GM21515 (cell line): Measurements from ENCODE around the gene BTN3A1.
"Not testable (repeated sequence)": the region's sequence is repeated elsewhere in the genome, so short reads cannot be mapped to it uniquely, and the experiment has no call there.

Source experiments
- ATAC-seq: cut with Tn5 transposase; IDR thresholded peaks from one replicate; pipeline ENCODE4 v1.9.1; 2021; ENCODE audit not compliant: unreplicated experiment

The BTN3A1 gene

DNA sequence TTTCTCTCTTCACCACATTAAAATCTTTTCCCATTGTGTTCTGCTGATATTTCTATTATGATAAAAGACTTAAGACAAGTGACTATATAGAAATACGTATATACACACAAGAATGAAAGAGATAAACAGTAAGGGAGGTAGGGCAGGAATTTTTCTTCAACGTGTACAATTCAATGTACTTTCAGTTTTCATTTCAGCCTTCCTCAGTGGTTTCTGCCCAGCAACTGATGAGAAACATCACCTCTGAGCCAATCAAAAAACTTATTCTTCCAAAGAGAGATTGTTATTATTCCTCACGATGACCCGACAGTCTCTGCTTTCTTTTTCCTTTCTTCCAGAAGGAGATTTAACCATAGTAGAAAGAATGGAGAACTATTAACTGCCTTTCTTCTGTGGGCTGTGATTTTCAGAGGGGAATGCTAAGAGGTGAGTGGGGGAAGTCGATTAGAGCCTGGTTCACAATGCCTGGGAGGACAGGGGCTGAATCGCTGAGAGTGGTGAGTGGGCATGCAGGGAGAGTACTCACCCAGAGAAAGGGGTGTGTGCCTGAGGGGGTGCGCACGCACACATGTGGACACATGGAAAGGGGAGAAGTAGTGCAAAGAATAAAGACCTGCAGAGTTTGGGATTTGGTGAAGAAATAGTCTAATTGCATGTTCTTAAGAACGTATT lies at the start of gene BTN3A1:
TSS of gene BTN3A1 (plus strand) at position 289 of the 672 bp plus-strand sequence. CDS start 3,289 bp downstream, outside the sequence.
- ATAC-seq, result peak; percentile 88

DNA sequence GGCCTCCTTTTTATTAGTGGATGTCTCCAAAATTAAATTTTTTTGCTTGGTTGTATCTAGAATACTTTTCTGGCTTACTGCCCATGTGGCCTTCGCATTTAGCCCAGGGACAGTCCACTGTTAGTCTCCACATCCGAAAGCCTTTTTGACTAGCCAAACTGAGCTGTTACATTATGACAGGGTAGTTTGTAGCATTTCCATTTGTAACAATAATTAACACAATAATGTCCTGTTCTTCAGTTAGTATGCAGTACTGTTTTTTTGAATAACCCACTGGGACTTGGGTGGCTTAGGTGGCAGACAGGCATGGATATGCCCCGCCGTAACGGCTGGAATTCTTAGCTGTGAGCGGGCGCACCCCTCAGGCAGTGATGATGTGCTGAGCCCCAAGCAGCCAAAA lies 49.8 kb upstream of the BTN3A1 start:
- no peak for ATAC-seq

DNA sequence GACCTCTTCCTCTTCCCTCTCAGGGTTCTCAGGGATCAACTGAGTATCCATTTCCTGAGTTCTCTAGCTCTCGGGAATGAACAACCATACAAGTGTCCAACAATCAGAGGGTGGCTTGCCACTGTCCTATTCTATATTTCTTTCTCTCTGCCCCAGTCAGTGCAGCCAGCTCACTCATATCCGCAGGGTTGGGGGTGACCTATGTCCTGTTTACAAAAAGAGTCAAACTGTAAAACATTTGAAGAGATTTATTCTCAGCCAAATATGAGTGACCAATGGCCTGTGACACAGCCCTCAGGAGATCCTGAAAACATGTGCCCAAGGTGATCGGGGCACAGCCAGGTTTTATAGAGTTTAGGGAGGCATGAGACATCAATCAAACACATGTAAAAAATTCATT lies 47.9 kb upstream of the BTN3A1 start:
- no peak for ATAC-seq

DNA sequence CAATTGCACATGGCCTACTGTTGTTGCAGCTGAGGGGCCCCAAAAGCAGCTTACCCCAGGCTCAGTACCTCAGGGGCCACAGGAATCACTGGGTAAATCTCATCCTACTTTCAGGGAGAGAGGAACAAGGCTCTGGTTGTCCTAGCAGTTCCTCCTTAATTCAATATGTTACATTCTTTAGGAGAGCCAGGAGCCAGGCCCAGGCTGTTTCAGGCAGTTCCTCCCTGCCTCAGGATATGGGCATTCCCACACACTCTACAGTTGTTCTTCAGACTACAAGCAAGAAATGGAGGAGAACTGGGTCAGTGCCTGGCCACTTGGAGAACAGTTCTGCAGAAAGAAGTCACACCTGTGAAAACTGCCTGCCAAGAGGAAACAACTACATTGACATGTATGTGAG lies 46.7 kb upstream of the BTN3A1 start:
- ATAC-seq, result no peak

DNA sequence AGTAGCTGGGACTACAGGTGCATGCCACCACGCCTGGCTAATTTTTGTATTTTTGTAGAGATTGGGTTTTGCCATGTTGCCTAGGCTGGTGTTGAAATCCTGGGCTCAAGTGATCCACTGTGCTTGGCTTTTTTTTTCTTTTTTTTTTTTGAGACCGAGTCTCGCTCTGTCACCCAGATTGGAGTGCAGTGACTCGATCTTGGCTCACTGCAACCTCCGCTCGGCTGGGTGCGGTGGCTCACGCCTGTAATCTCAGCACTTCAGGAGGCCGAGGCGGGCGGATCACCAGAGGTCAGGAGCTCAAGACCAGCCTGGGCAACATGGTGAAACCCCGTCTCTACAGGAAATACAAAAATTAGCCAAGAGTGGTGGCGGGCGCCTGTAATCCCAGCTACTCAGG lies 44.5 kb upstream of the BTN3A1 start:
- ATAC-seq, result not testable (repeated sequence)

DNA sequence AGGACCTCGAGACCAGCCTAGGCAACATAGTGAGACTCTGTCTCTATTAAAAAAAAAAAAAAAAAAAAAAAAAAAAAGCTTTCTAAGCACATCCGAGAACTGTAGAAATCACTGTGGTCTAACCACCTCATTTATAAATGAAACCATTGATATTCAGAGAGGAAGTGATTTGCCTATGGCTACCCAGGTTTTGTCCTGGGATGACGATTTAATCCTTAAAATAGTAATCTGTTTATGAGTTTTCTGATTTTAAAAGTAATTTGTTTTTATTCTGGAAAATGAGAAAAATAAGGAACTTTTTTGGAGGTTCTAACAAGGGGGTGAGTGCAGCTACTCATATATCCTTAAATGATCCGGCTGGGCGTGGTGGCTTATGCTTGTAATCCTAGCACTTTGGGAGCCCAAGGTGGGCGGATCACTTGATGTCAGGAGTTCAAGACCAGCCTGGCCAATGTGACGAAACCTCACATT lies 43.5 kb upstream of the BTN3A1 start:
- ATAC-seq, result peak; percentile 51

DNA sequence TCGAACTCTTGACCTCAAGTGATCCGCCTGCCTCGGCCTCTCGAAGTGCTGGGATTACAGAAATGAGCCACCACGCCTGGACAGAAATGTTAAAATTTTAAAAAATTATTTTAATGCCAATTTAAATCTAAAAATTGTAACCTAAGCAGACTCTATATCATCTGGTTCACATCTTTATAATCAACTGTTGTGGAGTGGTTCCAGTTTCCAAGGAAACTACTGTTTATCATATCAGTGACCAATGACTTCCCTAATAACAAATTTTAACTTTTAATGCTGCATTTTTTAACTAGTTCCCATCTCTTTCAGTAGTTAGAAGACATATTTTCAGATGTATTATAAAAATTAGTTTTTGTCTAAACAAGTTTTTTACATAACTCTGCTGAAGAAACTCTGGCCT lies 42.3 kb upstream of the BTN3A1 start:
- no peak for ATAC-seq

DNA sequence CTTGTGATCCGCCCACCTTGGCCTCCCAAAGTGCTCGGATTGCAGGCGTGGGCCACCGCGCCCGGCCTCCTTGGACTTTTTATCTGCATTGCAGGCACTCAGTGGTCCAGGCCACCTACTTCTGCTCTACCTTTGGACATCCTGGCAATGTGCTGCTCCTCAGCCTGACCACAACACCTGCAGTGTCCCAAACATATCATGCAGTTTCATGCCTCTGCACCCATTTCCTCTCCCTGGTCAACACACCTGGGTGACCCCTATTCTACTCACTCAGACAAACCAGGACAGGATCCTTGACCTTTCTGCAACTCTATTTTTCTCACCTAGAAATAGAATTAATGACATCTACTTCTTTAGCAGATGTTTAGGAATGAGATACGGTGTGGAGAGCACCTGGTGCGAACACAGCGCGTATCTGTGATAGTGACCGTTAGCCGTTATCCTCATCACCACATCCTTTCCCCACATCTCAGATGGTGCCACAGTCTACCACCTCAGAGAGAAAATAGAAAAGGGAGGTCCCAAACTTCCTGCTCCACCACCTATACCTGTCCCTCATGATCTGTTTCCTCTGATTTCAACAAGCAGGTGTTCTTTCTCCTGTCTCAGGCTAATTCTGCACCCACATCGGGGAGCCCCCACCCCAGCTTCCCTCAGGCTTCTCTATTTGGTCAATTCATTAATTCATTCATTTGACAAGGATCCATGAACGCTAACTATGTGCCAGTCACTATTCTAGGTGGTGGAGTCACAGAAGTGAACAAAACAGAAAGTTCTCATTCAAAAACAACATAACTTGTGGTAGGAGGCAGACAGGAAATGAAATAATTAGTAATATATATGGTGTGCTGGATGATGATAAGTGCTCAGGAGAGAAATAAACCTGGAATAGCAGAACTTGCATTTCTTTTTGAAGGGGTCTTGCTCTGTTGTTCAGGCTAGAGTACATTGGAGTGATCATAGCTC lies 41.3 kb upstream of the BTN3A1 start:
- peak; percentile 46 for ATAC-seq

DNA sequence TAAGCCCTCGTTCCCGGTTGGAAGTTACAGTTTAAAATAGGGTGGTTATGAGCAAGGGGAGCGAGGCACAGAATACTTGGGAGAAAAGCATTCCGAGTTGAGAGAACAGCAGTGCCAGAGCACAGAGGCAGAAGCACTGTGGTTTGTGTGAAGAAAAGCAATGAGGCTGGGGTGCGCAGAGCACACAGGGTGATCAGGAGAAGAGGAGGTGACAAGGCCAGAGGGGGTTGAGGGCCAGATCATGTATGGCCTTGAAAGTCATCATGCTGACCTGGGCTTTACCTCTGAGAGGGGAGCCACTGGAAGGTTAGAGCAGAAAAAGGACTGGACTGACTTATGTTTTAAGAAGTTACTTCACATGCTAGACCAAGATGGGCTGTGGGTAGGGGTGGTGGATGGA lies 40.5 kb upstream of the BTN3A1 start:
- ATAC-seq, result no peak

DNA sequence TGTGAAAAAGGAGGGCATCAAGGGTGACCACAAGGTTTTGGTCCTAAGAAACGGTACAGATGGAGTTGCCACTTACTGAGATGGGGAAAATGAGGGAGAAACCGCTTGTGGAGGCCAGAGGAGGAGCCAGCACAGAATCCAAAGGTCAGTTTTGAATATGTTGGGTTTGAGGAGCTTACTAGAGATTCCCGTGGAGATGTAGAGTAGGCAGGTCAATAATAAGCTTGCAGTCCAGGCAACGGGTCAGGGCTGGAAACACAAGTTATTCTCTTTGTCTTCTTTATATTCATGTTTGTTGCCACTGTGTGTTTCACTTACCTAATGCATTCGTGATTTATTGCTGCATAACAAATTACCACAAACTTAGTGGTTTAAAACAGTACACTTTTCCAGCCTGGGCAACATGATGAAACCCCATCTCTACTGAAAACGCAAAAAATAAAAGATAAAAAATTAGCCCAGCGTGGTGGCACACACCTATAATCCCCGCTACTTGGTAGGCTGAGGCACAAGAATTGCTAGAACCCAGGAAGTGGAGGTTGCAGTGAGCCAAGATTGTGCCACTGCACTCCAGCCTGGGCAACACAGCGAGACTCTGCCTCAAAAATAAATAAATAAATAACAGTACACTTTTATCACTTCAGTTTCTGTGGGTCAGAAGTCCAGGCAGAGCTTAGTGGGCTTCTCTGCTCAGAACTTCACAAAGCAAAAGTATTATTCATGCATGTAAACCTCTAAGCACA lies 39.8 kb upstream of the BTN3A1 start:
- ATAC-seq, result no peak

DNA sequence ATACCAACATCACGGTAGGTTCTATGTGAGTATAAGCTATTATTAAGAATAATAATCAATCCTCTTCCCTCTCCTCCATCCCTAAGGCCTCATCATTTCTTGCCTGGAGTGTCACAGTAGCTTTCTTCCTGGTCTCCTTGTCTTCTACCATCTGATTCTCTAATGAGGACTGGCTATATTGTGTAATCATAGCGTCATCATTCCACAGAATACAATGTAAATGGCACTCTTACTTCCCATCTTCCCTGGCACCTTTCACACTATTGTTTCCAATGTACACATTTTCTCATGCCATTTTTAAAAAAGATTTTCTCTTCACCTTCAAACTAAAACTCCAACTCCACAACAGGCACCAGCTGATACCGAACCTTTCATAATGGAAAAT lies 39.2 kb upstream of the BTN3A1 start:
- ATAC-seq, result no peak

DNA sequence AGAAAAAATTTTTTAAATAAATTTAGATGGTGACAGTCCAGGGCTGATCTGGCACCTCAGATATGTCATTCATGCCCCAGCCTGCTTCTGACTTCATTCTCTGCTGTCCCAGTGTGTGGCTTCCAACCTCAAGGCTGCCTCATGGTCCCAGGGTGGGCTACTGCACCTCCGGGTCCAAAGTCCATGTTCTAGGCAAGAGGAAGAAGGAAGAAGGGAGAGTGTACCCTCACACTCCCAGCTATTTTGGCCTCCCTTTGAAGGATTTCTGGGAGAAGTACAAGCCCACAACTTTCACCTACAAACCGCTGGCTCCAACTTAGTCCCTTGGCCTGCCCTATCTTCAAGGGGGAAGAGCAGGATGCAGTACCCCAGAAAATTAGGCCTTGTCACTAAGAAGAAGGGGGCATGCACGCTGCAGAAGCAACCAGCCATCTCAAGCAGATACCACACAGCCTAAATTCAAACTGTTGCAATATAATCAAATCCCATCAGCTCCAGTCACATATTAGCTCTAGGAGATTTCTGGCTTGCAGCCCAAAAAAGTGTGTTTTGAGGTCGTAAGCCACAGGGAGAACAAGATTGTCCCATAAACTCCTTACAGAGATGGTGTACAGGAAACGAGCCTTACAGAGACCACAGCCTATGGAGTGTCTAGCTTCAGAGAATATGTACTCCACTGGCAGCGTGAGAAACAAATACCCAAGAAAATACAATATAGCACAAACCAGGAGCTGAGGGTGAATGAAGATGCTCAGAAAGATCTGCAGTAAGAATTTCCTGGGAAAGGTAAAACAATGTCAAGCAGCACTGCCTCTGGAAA lies 38.0 kb upstream of the BTN3A1 start:
- ATAC-seq, result no peak

DNA sequence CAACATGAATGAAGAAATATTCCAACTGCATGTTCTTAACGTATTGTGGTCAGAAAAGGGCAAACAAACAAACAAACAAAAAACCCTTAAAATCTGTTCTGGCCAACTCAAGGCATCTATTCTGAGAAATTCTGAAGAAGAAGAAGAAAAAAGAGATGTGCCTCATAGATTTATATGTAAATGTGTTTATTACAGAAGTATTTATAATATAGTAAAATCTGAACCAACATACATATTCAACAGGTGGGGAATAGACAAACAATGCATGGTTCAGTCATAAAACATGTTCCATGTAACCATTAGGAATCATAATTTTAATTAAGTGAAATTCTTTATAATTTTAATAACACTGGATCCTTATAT lies 36.5 kb upstream of the BTN3A1 start:
- ATAC-seq, result no peak

DNA sequence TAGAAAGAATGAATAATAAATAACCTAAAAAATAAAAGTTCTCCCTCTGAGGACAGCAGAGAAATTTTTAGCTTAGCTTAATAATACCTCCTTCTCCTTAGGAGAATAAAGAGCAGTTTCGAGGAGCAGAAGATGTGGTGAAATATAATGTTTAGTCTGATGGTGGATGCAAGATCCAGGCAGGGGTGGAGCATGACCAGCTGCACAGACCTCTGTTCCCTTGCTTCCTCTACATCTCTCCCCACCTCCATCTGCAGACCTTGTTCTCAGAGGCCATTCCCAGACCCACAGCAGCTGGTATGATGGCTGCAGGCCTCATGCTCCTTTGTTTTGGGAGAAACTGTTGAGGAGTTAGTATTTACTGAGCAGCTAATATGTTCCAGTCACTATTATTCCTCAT lies 35.6 kb upstream of the BTN3A1 start:
- ATAC-seq, result no peak

DNA sequence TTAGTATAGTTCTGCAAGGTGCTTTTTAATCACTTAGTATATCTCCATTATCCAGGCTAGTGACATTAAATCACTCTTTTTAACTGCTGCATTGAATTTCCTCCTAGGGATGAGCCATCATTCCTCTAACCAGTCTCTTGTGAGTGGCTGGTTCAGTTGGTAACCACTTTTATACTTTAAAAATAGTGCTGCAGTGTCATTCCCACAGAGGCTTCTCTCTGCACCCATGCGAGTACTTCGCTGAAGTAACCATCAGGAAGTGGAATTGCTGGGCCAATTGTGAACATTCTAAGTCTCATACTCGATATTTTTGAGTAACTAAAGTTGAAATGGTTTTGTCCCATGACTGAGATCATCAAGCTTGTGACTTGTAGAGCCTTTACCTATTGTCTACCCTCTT lies 35.0 kb upstream of the BTN3A1 start:
- ATAC-seq, result no peak

DNA sequence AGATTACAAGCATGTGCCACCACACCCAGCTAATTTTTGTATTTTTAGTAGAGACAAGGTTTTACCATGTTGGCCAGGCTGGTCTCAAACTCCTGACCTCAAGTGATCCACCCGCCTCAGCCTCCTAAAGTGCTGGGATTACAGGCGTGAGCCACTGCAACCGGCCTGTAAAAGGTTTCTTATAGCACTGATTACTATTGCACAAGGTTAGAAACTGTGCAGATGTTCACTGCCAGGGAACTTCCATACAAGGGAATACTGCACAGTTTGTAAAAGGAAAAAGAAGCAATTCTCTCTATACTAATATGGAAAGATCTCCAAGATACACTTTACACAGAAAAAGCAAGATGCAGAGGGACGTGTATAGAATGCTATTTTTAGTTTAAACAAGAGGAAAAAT lies 30.3 kb upstream of the BTN3A1 start:
- ATAC-seq, result not testable (repeated sequence)

DNA sequence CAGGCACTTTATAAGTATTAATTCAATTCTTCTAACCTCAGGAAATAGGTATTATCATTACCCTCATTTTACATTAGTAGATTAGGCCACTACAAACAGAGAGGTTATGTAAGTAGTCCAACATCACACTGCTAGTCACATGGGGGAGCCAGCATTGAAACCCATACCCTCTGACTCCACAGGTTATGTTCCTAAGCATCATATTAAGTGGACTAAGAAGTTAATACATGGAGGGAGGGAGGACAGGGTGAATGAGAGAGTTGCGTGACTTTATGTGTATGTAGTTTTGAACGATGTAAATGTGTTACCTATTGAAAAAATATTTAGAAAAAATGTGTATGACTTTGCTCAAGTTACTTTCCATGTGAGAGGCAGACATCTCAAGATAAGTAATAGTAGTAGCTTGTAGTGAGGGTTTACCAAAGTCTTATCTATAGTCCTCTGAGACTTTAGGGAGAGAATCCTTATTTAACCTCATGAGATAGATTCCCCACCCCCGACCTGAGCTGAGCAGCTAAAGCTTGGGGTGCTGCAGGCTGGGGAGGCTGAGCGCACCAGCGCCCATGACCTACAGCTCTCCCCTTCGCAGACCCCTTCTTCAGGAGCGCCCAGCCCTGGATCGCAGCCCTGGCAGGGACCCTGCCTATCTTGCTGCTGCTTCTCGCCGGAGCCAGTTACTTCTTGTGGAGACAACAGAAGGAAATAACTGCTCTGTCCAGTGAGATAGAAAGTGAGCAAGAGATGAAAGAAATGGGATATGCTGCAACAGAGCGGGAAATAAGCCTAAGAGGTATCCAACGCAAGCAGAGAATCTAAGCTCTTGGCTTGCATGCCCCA lies 29.5 kb upstream of the BTN3A1 start:
- ATAC-seq, result no peak

DNA sequence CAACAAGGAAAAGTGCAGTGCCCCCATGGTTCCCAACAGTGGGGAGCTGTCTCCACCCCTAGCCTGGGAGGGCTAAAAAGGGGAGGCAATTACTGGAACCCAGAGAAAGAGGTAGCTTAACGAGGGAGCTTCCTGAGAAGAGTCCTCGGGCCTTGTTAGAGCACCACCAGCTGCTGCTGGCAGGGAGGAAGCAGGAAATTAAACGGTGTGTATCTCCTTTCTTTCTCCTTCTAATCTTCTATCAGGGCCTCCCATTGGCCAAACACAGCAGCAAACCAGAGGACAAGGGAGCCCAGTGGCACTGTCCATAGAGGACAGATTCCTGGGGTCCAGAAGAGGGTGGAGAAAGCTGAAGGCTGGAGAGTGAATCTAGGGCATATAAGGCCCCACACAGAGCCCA lies 26.8 kb upstream of the BTN3A1 start:
- no peak for ATAC-seq

DNA sequence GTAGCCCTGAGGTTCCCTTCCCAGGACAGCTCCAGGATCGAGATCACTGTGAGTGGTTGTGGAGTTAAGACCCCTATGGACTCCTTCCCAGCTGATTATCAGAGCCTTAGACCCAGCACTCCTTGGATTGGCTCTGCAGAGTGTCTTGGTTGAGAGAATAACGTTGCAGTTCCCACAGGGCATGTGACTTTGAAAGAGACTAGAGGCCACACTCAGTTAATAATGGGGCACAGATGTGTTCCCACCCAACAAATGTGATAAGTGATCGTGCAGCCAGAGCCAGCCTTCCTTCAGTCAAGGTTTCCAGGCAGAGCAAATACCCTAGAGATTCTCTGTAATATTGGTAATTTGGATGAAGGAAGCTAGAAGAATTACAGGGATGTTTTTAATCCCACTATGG lies 24.4 kb upstream of the BTN3A1 start:
- no peak for ATAC-seq

DNA sequence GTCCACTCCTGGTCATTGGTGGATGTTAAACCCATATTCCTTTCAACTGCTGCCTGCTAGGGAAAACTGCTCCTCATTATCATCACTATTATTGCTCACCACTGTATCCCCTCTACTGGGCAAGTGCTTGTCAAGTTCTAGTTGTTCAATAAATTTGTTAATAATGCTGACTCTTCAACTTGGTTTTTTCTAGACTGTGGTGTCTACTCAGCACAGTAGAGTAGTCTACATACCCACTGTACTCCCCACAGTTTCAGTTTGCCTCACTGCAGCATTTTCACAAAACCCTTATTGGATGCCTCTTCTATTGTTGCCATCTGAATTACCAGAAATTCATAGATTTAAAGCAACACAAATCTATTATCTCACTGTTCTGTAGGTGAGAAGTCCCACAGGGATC lies 23.9 kb upstream of the BTN3A1 start:
- ATAC-seq, result not testable (repeated sequence)
